Measurements from ENCODE around the gene KLHL30. TPM values are rescaled to one million over a fixed set of nuclear protein-coding genes. Genes with fewer than 3 reads are reported as not detected.

The KLHL30 gene
- total RNA-seq, 3 donors from 2014 or later = 0.15 to 0.98 (median 0.32) TPM

- Histone ChIP-seq H3K36me3 (no peaks in the 10 kb centered on the region), H3K4me1 (no peaks in the 10 kb centered on the region), H3K4me3 (no peak overlapping the region), H3K27ac (no peak overlapping the region), H3K9me3 (no peaks in the 10 kb centered on the region), H3K27me3 (no peaks in the 10 kb centered on the region)
- no peak for TF ChIP-seq POLR2AphosphoS5 (IDR thresholded peaks at IDR 0.05)
- TF ChIP-seq CTCF (IDR thresholded peaks at IDR 0.05) = no peak
- no peak for TF ChIP-seq POLR2A (IDR thresholded peaks at IDR 0.05)
- no peak for DNase-seq (ENCODE audit: low spot score in 2 of 2)
- intact Hi-C loops (cut with DNase I; ENCODE audit: low total_unique reads) = no loop called here
Observed at GRCh38 chr2:238190445-238190844, 52.0 kb downstream of the KLHL30 start.

Other genes starting within 250 kb of the KLHL30 start
- 10 to 100 TPM; 62.6 to 66.9 (median 64.0) TPM for gene UBE2F, start 171.7 kb upstream of the KLHL30 start, total RNA-seq
- gene SCLY, start 77.7 kb upstream of the KLHL30 start, total RNA-seq = 10 to 100 TPM; 11.2 to 16.7 (median 12.1) TPM
- 1 to 10 TPM in 1 of 3 donors, under 1 TPM in 2; 0.15 to 1.3 (median 0.64) TPM for gene ESPNL, start 38.3 kb upstream of the KLHL30 start, total RNA-seq
- under 1 TPM in 2 of 3 donors, not detected in 1; 0.48 to 0.98 TPM for gene ERFE, start 20.3 kb downstream of the KLHL30 start, total RNA-seq
- gene ILKAP, start 65.0 kb downstream of the KLHL30 start, total RNA-seq = 10 to 100 TPM; 31.4 to 43.9 (median 38.3) TPM
- 1 to 10 TPM; 4.0 to 5.6 (median 4.7) TPM for gene HES6, start 101.4 kb downstream of the KLHL30 start, total RNA-seq
- gene PER2, start 149.9 kb downstream of the KLHL30 start, total RNA-seq = 10 to 100 TPM; 14.1 to 29.7 (median 16.1) TPM
- gene TRAF3IP1, start 181.8 kb downstream of the KLHL30 start, total RNA-seq = 10 to 100 TPM; 12.1 to 20.6 (median 15.7) TPM

Data from breast epithelium (tissue), 4 donors.